SU-DHL-6 (cell line): Measurements from ENCODE around the gene SF3B5.

Source experiments
- H2AFZ ChIP-seq: fragments of 200-600 bp; sonication (generic); 2 replicates; pipeline ENCODE4 v1.6.1; 2014; ENCODE audit warnings: low read depth, mild to moderate bottlenecking, moderate library complexity, mixed read lengths, antibody characterized with exemption, low read length; ENCODE audit not compliant: severe bottlenecking
- H3F3A ChIP-seq: fragments of 200-600 bp; shearing (Covaris generic); 2 replicates; pipeline ENCODE4 v1.6.0; 2016; ENCODE audit warnings: antibody characterized with exemption, mild to moderate bottlenecking; ENCODE audit not compliant: insufficient read depth
- H3K27ac ChIP-seq: fragments of 200-600 bp; sonication (generic); 2 replicates; pipeline ENCODE4 v1.5.1; 2016; ENCODE audit warnings: low read depth, mild to moderate bottlenecking, low read length, moderate library complexity, mixed read lengths
- H3K27me3 ChIP-seq: fragments of 200-600 bp; sonication (generic), shearing (Covaris generic); 2 replicates; pipeline ENCODE4 v1.6.0; 2014; ENCODE audit warnings: mild to moderate bottlenecking, low read length
- H3K36me3 ChIP-seq: fragments of 200-600 bp; sonication (generic); 2 replicates; pipeline ENCODE4 v1.6.1; 2014; ENCODE audit warnings: mild to moderate bottlenecking, low read length, mixed read lengths
- H3K4me2 ChIP-seq: fragments of 300-600, 200-600 bp; shearing (Covaris generic), sonication (generic); 2 replicates; pipeline ENCODE4 v1.6.0; 2014; ENCODE audit warnings: low read length, low read depth, mild to moderate bottlenecking; ENCODE audit not compliant: poor library complexity, severe bottlenecking
- H3K4me3 ChIP-seq: fragments of 200-600 bp; sonication (generic); 2 replicates; pipeline ENCODE4 v1.5.1; 2014; ENCODE audit warnings: antibody characterized with exemption, low read length, mild to moderate bottlenecking, mixed read lengths; ENCODE audit not compliant: insufficient read depth, poor library complexity, severe bottlenecking
- H3K79me2 ChIP-seq: fragments of 200-600 bp; sonication (generic); 2 replicates; pipeline ENCODE4 v1.6.1; 2014; ENCODE audit warnings: mild to moderate bottlenecking, low read length, moderate library complexity; ENCODE audit not compliant: insufficient read depth
- H3K9ac ChIP-seq: fragments of 200-600 bp; sonication (generic); 2 replicates; pipeline ENCODE4 v1.7.0; 2014; ENCODE audit warnings: mild to moderate bottlenecking, low read length
- H3K9me2 ChIP-seq: fragments of 200-600 bp; sonication (generic); replicated peaks from 2 replicates; pipeline ENCODE4 v1.6.1; 2014; ENCODE audit warnings: low read length; ENCODE audit not compliant: insufficient read depth
- H3K9me3 ChIP-seq: fragments of 200-600 bp; sonication (generic); 2 replicates; pipeline ENCODE4 v1.6.1; 2014; ENCODE audit warnings: low read length, mixed read lengths; ENCODE audit not compliant: insufficient read depth
- H4K20me1 ChIP-seq: fragments of 200-600 bp; sonication (generic); 2 replicates; pipeline ENCODE4 v1.6.1; 2014; ENCODE audit warnings: low read depth, mild to moderate bottlenecking, antibody characterized with exemption, low read length, moderate library complexity, mixed read lengths
- EZH2phosphoT487 ChIP-seq: fragments of 200-600 bp; sonication (generic), shearing (Covaris generic); conservative IDR thresholded peaks from 2 replicates; pipeline ENCODE4 v1.6.1; 2018; ENCODE audit warnings: mild to moderate bottlenecking, antibody characterized with exemption, low read length, moderate library complexity, mixed read lengths
- TF ChIP-seq, protein P1 (sequence below): fragments of 200-600 bp; sonication (generic); IDR thresholded peaks from one replicate; pipeline ENCODE4 v1.5.1; 2017; ENCODE audit warnings: antibody characterized with exemption, mild to moderate bottlenecking, low read length, moderate library complexity; ENCODE audit not compliant: insufficient read depth, poor library complexity, severe bottlenecking

Gene SF3B5

GRCh38 chr6:144068794-144069193 lies 26.6 kb downstream of the SF3B5 start:
- TF ChIP-seq, protein P1, sequence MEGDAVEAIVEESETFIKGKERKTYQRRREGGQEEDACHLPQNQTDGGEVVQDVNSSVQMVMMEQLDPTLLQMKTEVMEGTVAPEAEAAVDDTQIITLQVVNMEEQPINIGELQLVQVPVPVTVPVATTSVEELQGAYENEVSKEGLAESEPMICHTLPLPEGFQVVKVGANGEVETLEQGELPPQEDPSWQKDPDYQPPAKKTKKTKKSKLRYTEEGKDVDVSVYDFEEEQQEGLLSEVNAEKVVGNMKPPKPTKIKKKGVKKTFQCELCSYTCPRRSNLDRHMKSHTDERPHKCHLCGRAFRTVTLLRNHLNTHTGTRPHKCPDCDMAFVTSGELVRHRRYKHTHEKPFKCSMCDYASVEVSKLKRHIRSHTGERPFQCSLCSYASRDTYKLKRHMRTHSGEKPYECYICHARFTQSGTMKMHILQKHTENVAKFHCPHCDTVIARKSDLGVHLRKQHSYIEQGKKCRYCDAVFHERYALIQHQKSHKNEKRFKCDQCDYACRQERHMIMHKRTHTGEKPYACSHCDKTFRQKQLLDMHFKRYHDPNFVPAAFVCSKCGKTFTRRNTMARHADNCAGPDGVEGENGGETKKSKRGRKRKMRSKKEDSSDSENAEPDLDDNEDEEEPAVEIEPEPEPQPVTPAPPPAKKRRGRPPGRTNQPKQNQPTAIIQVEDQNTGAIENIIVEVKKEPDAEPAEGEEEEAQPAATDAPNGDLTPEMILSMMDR: no peak
- no peak for TF ChIP-seq EZH2phosphoT487

GRCh38 chr6:144066741-144067484 lies 28.5 kb downstream of the SF3B5 start:
- Histone ChIP-seq H3K9me2 (no peaks in the 10 kb centered on the region), H3K4me3 (no peak overlapping the region), H3K9me3 (no peaks in the 10 kb centered on the region), H4K20me1 (no peaks in the 10 kb centered on the region), H3K27me3 (no peaks in the 10 kb centered on the region), H3K27ac (no peak overlapping the region), H3K36me3 (no peaks in the 10 kb centered on the region), H3K9ac (no peak overlapping the region), H2AFZ (no peak overlapping the region), H3K4me2 (no peak overlapping the region), H3K79me2 (no peaks in the 10 kb centered on the region), H3F3A (no peaks in the 10 kb centered on the region)
- no peak for TF ChIP-seq EZH2phosphoT487
- TF ChIP-seq, protein P1: no peak

More at GRCh38 chr6:144068794-144069193, 26.6 kb downstream of the SF3B5 start:
- Histone ChIP-seq H3K9ac (no peak overlapping the region), H3K27me3 (no peaks in the 10 kb centered on the region), H2AFZ (no peak overlapping the region), H3K4me2 (no peak overlapping the region), H3K79me2 (no peaks in the 10 kb centered on the region), H3K27ac (no peak overlapping the region), H3K36me3 (no peaks in the 10 kb centered on the region), H3K9me3 (no peaks in the 10 kb centered on the region), H3K9me2 (no peaks in the 10 kb centered on the region), H3F3A (no peaks in the 10 kb centered on the region), H4K20me1 (no peaks in the 10 kb centered on the region), H3K4me3 (no peak overlapping the region)

DNA sequence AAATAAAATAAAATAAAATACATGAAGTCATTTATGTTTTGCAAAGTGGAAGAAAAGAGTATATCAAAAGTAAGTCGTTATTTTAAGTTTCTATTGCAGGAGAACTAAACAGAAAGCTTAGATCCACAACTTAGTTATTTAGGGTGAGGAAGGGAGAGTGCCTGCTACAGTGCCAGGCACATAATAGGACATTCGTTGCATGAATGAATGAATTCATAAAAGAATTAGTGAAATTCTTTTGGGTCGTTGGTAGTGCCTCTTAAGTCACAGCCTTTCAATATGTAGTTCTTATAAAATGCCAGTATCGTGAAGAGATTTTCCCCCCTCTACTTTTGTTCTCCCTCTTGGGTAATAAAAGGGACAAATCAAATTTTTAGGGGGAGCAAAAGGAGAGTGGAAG lies 29.1 kb downstream of the SF3B5 start:
- Histone ChIP-seq H3K27me3 (no peaks in the 10 kb centered on the region), H3K79me2 (no peaks in the 10 kb centered on the region), H3K9me3 (no peaks in the 10 kb centered on the region), H3K27ac (no peak overlapping the region), H3K36me3 (no peaks in the 10 kb centered on the region), H4K20me1 (no peaks in the 10 kb centered on the region), H2AFZ (no peak overlapping the region), H3K9me2 (no peaks in the 10 kb centered on the region), H3K9ac (no peak overlapping the region), H3K4me3 (no peak overlapping the region), H3K4me2 (no peak overlapping the region), H3F3A (no peaks in the 10 kb centered on the region)
- TF ChIP-seq, protein P1: no peak
- no peak for TF ChIP-seq EZH2phosphoT487
